Glutamatergic neuron (in vitro differentiated cells): ENCODE measurements around the gene ZNF700. TPM values are rescaled to one million over a fixed set of nuclear protein-coding genes. Genes with fewer than 3 reads are reported as not detected.

ENCODE experiments used
- DNase-seq: peaks from one replicate; pipeline ENCODE4 v3.0.0; 2022
- H3K27ac Mint-ChIP-seq: one replicate; pipeline ENCODE4 v1.8.0; 2020; ENCODE audit warnings: mild to moderate bottlenecking, mixed read lengths, inconsistent platforms; ENCODE audit not compliant: unreplicated experiment
- H3K27me3 Mint-ChIP-seq: one replicate; pipeline ENCODE4 v1.8.0; 2020; ENCODE audit warnings: mild to moderate bottlenecking, moderate library complexity, mixed read lengths, inconsistent platforms; ENCODE audit not compliant: unreplicated experiment
- H3K36me3 Mint-ChIP-seq: one replicate; pipeline ENCODE4 v1.8.0; 2020; ENCODE audit warnings: mild to moderate bottlenecking, mixed read lengths, inconsistent platforms; ENCODE audit not compliant: unreplicated experiment
- H3K4me1 Mint-ChIP-seq: one replicate; pipeline ENCODE4 v1.8.0; 2020; ENCODE audit warnings: mild to moderate bottlenecking, low read depth, mixed read lengths, inconsistent platforms; ENCODE audit not compliant: unreplicated experiment
- H3K4me3 Mint-ChIP-seq: one replicate; pipeline ENCODE4 v1.8.0; 2020; ENCODE audit warnings: mild to moderate bottlenecking, mixed read lengths, inconsistent platforms; ENCODE audit not compliant: unreplicated experiment
- H3K9me3 Mint-ChIP-seq: one replicate; pipeline ENCODE4 v1.8.0; 2020; ENCODE audit warnings: mild to moderate bottlenecking, moderate library complexity, mixed read lengths, inconsistent platforms; ENCODE audit not compliant: unreplicated experiment
- total RNA-seq: library from RNA; stranded (reverse); fragmentation: NEBNext Ultra II Directional; extraction: Animal tissue kit (Norgen Biotek cat#: 25700); gene quantifications from one replicate; pipeline ENCODE4 v1.2.1, GENCODE V29; 2021; ENCODE audit not compliant: unreplicated experiment
- TF ChIP-seq, protein P1 (sequence below): fragments of 200-600 bp; sonication (generic); IDR thresholded peaks from one replicate; pipeline ENCODE4 v1.5.0; 2021; ENCODE audit not compliant: partially characterized antibody, unreplicated experiment

The ZNF700 gene
- total RNA-seq, 1 donor from 2014 or later = 17.8 TPM

DNA sequence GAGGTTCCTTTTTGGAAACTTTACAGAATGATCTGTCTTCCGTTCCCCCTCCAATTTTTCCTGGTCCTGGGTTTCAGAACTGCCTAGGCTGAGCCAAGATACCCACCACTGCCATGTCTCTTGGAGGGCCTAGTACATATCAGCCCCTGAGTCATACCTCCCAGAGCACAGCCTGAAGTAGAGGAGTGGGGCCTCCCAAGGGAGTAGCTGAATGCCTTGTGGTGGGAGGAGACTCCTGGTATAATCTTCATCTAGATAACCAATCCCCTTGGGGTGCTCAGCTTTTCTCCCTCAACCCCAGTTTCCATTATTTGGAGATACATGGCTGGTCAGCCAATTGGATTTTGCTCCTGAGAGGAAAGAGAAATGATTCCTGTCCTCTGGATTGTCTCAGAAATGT lies 70.3 kb downstream of the ZNF700 start:
- Mint-ChIP-seq H3K27ac (no peak overlapping the region), H3K27me3 (peaks cover 3% of the 10 kb centered on the region), H3K9me3 (peaks cover 1% of the 10 kb centered on the region), H3K4me1 (peaks cover 2% of the 10 kb centered on the region), H3K36me3 (peaks cover 27% of the 10 kb centered on the region), H3K4me3 (no peak overlapping the region)
- no peak for DNase-seq
- TF ChIP-seq, protein P1, sequence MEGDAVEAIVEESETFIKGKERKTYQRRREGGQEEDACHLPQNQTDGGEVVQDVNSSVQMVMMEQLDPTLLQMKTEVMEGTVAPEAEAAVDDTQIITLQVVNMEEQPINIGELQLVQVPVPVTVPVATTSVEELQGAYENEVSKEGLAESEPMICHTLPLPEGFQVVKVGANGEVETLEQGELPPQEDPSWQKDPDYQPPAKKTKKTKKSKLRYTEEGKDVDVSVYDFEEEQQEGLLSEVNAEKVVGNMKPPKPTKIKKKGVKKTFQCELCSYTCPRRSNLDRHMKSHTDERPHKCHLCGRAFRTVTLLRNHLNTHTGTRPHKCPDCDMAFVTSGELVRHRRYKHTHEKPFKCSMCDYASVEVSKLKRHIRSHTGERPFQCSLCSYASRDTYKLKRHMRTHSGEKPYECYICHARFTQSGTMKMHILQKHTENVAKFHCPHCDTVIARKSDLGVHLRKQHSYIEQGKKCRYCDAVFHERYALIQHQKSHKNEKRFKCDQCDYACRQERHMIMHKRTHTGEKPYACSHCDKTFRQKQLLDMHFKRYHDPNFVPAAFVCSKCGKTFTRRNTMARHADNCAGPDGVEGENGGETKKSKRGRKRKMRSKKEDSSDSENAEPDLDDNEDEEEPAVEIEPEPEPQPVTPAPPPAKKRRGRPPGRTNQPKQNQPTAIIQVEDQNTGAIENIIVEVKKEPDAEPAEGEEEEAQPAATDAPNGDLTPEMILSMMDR = no peak

Other genes with a start within 250 kb of the ZNF700 start
- 8.5 TPM for gene ZNF823, start 186.2 kb upstream of the ZNF700 start, total RNA-seq
- 10.6 TPM for gene ZNF441, start 158.1 kb upstream of the ZNF700 start, total RNA-seq
- gene ZNF491, start 126.6 kb upstream of the ZNF700 start, total RNA-seq = 26.0 TPM
- gene ZNF440, start 110.8 kb upstream of the ZNF700 start, total RNA-seq = 20.3 TPM
- 21.1 TPM for gene ZNF439, start 76.4 kb upstream of the ZNF700 start, total RNA-seq
- 29.6 TPM for gene ZNF69, start 37.3 kb upstream of the ZNF700 start, total RNA-seq
- 10.3 TPM for gene ZNF763, start 39.9 kb downstream of the ZNF700 start, total RNA-seq
- gene ZNF433, start 110.6 kb downstream of the ZNF700 start, total RNA-seq = 4.5 TPM
- 1.6 TPM for gene ZNF878, start 127.9 kb downstream of the ZNF700 start, total RNA-seq
- gene ZNF844, start 139.6 kb downstream of the ZNF700 start, total RNA-seq = 22.2 TPM
- gene ZNF20, start 215.2 kb downstream of the ZNF700 start, total RNA-seq = 8.1 TPM
- 25.1 TPM for gene ZNF625, start 231.6 kb downstream of the ZNF700 start, total RNA-seq
- 15.5 TPM for gene ZNF136, start 238.0 kb downstream of the ZNF700 start, total RNA-seq